ENCODE data around the gene FAM13A.
"Not testable (repeated sequence)": the region's sequence is repeated elsewhere in the genome, so short reads cannot be mapped to it uniquely, and the experiment has no call there.

The FAM13A gene

GRCh38 chr4:88967883-88968331, 89.1 kb downstream of the FAM13A start:
- in situ Hi-C loops (cut with MboI; ENCODE audit: low sequenced_read_pairs) = no loop called here

- in situ Hi-C loops (cut with MboI; ENCODE audit: low sequenced_read_pairs) = no loop called here
These were observed 91.9 kb downstream of the FAM13A start for GRCh38 chr4:88965053-88965452.

- in situ Hi-C loops (cut with MboI; ENCODE audit: low sequenced_read_pairs) = no loop called here
These were observed 92.5 kb downstream of the FAM13A start for GRCh38 chr4:88964450-88964849.

- in situ Hi-C loops (cut with MboI; ENCODE audit: low sequenced_read_pairs) = no loop called here
These were observed 93.2 kb downstream of the FAM13A start for GRCh38 chr4:88963817-88964216.

- in situ Hi-C loops (cut with MboI; ENCODE audit: low sequenced_read_pairs) = no loop called here
These were observed 94.6 kb downstream of the FAM13A start for GRCh38 chr4:88962396-88962795.

GRCh38 chr4:88960576-88960975, 96.4 kb downstream of the FAM13A start:
- in situ Hi-C loops (cut with MboI; ENCODE audit: low sequenced_read_pairs) = no loop called here

GRCh38 chr4:88958080-88958479, 98.9 kb downstream of the FAM13A start:
- in situ Hi-C loops (cut with MboI; ENCODE audit: low sequenced_read_pairs) = no loop called here

GRCh38 chr4:88957570-88957969, 99.4 kb downstream of the FAM13A start:
- in situ Hi-C loops (cut with MboI; ENCODE audit: low sequenced_read_pairs) = no loop called here

GRCh38 chr4:88955580-88956380, 101.2 kb downstream of the FAM13A start:
- in situ Hi-C loops (cut with MboI; ENCODE audit: low sequenced_read_pairs) = no loop called here

GRCh38 chr4:88953400-88953799, 103.6 kb downstream of the FAM13A start:
- in situ Hi-C loops (cut with MboI; ENCODE audit: low sequenced_read_pairs) = no loop called here

GRCh38 chr4:88952081-88952480, 104.9 kb downstream of the FAM13A start:
- in situ Hi-C loops (cut with MboI; ENCODE audit: low sequenced_read_pairs) = no loop called here

GRCh38 chr4:88949605-88950004, 107.4 kb downstream of the FAM13A start:
- in situ Hi-C loops (cut with MboI; ENCODE audit: low sequenced_read_pairs) = no loop called here

- in situ Hi-C loops (cut with MboI; ENCODE audit: low sequenced_read_pairs) = no loop called here
These were observed 116.5 kb downstream of the FAM13A start for GRCh38 chr4:88940506-88940905.

GRCh38 chr4:88939697-88940096, 117.3 kb downstream of the FAM13A start:
- in situ Hi-C loops (cut with MboI; ENCODE audit: low sequenced_read_pairs) = no loop called here

- in situ Hi-C loops (cut with MboI; ENCODE audit: low sequenced_read_pairs) = no loop called here
These were observed 118.8 kb downstream of the FAM13A start for GRCh38 chr4:88938138-88938537.

GRCh38 chr4:88937081-88937480, 119.9 kb downstream of the FAM13A start:
- in situ Hi-C loops (cut with MboI; ENCODE audit: low sequenced_read_pairs) = no loop called here

- in situ Hi-C loops (cut with MboI; ENCODE audit: low sequenced_read_pairs) = no loop called here
These were observed 123.4 kb downstream of the FAM13A start for GRCh38 chr4:88933414-88934160.

- in situ Hi-C loops (cut with MboI; ENCODE audit: low sequenced_read_pairs) = no loop called here
These were observed 128.1 kb downstream of the FAM13A start for GRCh38 chr4:88928852-88929251.

GRCh38 chr4:88927420-88927819, 129.6 kb downstream of the FAM13A start:
- in situ Hi-C loops (cut with MboI; ENCODE audit: low sequenced_read_pairs) = no loop called here

GRCh38 chr4:88919056-88919455, 137.9 kb downstream of the FAM13A start:
- in situ Hi-C loops (cut with MboI; ENCODE audit: low sequenced_read_pairs) = no loop called here

GRCh38 chr4:88913181-88913580, 143.8 kb downstream of the FAM13A start:
- in situ Hi-C loops (cut with MboI; ENCODE audit: low sequenced_read_pairs) = not testable (repeated sequence)

Data from HL-60/S4 treated with retinoic acid at 250 ng/mL for 4 days and 3 days (cell line).